ENCODE results near the gene ITLN2. TPM values are rescaled to one million over a fixed set of nuclear protein-coding genes. Genes with fewer than 3 reads are reported as not detected.

ITLN2 gene
- total RNA-seq, 1 experiment from 2014 or later, result not detected

- H3K79me2 ChIP-seq (ENCODE audit: low read depth), result no peaks in the 10 kb centered on the region
- no peaks in the 10 kb centered on the region for H3K4me1 ChIP-seq (replicated peaks; ENCODE audit: insufficient read depth)
- no peaks in the 10 kb centered on the region for H3F3A ChIP-seq (ENCODE audit: insufficient read depth, low read depth)
- no peak for DNase-seq
- no peak overlapping the region for H2AFZ ChIP-seq
- no peaks in the 10 kb centered on the region for H3K36me3 ChIP-seq (ENCODE audit: low read depth)
- H3K27ac ChIP-seq, result no peak overlapping the region
- BruUV-seq (replicated peaks), result no TSS peak
- ChIA-PET CTCF (interaction anchor here (0.6 kb wide), 1 partner anchor 369 kb away, joined by 3 read pairs; no protein-coding TSS in a partner anchor), POLR2A (ENCODE audit: unreplicated experiment) (interaction anchor here (0.6 kb wide), 1 partner anchor 519 kb away, joined by 6 read pairs; no protein-coding TSS in a partner anchor)
- H3K4me3 ChIP-seq, result no peak overlapping the region
- peaks cover 58% of the 10 kb centered on the region for H3K27me3 ChIP-seq (ENCODE audit: insufficient read depth, low read depth)
- no peaks in the 10 kb centered on the region for H3K9me3 ChIP-seq (ENCODE audit: insufficient read depth, low read depth)
- H3K9me2 ChIP-seq (ENCODE audit: insufficient read depth), result peaks cover 4% of the 10 kb centered on the region; the same call in 1 of the 2 replicates
- intact Hi-C loops (cut with micrococcal nuclease; ENCODE audit: unreplicated experiment), result no loop called here
- no peak overlapping the region for H3K4me2 ChIP-seq
- H4K20me1 ChIP-seq (ENCODE audit: insufficient read depth), result no peaks in the 10 kb centered on the region
- TF ChIP-seq EZH2 (IDR thresholded peaks at IDR 0.05; ENCODE audit: low read depth) (no peak), CTCF (conservative IDR thresholded peaks at IDR 0.05) (no peak)
Observed at GRCh38 chr1:160911925-160912324, 42.7 kb downstream of the ITLN2 start.

DNA sequence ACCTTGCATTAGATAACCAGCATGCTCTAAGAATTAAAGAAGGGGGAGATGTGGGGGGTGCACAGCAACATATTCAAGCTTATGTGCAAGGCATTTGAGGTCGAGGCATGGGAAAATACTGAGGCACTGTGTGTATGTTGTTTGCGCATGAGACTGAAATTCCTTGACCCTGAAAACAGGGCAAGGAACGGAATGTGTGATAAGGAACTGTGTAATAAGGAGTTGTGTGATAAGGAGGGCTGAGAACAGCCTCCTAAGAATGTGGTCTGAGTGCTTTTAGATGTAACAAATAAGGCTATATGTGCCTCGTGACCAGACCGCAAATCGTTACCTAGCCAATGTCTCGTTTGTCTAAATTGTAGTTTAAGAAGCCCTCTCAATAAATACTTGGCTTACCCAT is 43.2 kb downstream of the ITLN2 start:
- Histone ChIP-seq H3K4me3 (no peak overlapping the region), H3K27ac (no peak overlapping the region), H3K36me3 (ENCODE audit: low read depth) (no peaks in the 10 kb centered on the region), H4K20me1 (ENCODE audit: insufficient read depth) (no peaks in the 10 kb centered on the region), H3K9me2 (ENCODE audit: insufficient read depth) (peaks cover 4% of the 10 kb centered on the region; the same call in 1 of the 2 replicates), H3K27me3 (ENCODE audit: insufficient read depth, low read depth) (peaks cover 62% of the 10 kb centered on the region), H3K4me1 (replicated peaks; ENCODE audit: insufficient read depth) (no peaks in the 10 kb centered on the region), H2AFZ (no peak overlapping the region), H3K79me2 (ENCODE audit: low read depth) (no peaks in the 10 kb centered on the region), H3K4me2 (no peak overlapping the region), H3K9me3 (ENCODE audit: insufficient read depth, low read depth) (no peaks in the 10 kb centered on the region), H3F3A (ENCODE audit: insufficient read depth, low read depth) (no peaks in the 10 kb centered on the region)
- TF ChIP-seq EZH2 (IDR thresholded peaks at IDR 0.05; ENCODE audit: low read depth), result no peak
- no peak for TF ChIP-seq CTCF (conservative IDR thresholded peaks at IDR 0.05)
- intact Hi-C loops (cut with micrococcal nuclease; ENCODE audit: unreplicated experiment), result no loop called here
- DNase-seq, result peak; percentile 3 to 60
- no TSS peak for BruUV-seq (replicated peaks)
- ChIA-PET POLR2A (ENCODE audit: unreplicated experiment) (interaction anchor here (0.6 to 0.7 kb wide), 2 partner anchors 519 to 700 kb away, joined by 4 to 6 read pairs; no protein-coding TSS in a partner anchor), CTCF (interaction anchor here (0.6 kb wide), 1 partner anchor 368 kb away, joined by 3 read pairs; no protein-coding TSS in a partner anchor)

DNA sequence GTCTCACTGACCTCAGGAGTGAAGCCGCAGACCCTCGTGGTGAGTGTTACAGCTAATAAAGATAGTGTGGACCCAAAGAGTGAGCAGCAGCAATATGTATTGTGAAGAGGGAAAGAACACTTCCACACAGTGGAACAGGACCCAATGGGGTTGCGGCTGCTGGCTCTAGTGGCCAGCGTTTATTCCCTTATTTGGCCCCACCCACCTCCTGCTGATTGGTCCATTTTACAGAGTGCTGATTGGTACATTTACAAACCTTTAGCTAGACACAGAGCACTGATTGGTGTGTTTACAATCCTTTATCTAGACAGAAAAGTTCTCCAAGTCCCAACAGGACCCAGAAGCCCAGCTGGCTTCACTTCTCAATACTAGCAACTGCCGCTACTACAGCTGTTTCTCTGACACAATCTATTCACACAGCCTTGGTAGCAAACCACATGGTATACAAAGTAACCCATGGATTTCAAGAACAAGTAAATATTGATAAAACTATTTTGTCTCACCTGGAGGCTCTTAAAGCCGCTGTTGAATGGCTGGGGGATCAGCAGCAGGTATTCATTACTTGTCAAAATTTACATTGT is 44.3 kb downstream of the ITLN2 start:
- Histone ChIP-seq H3K4me1 (replicated peaks; ENCODE audit: insufficient read depth) (no peaks in the 10 kb centered on the region), H3K27ac (no peak overlapping the region), H3K79me2 (ENCODE audit: low read depth) (no peaks in the 10 kb centered on the region), H3K27me3 (ENCODE audit: insufficient read depth, low read depth) (peaks cover 72% of the 10 kb centered on the region), H3F3A (ENCODE audit: insufficient read depth, low read depth) (no peaks in the 10 kb centered on the region), H3K9me3 (ENCODE audit: insufficient read depth, low read depth) (no peaks in the 10 kb centered on the region), H3K9me2 (ENCODE audit: insufficient read depth) (peaks cover 4% of the 10 kb centered on the region; the same call in 1 of the 2 replicates), H4K20me1 (ENCODE audit: insufficient read depth) (no peaks in the 10 kb centered on the region), H2AFZ (no peak overlapping the region), H3K36me3 (ENCODE audit: low read depth) (no peaks in the 10 kb centered on the region), H3K4me2 (no peak overlapping the region), H3K4me3 (no peak overlapping the region)
- DNase-seq, result no peak
- intact Hi-C loops (cut with micrococcal nuclease; ENCODE audit: unreplicated experiment), result no loop called here
- CTCF ChIA-PET, result no interaction called here
- POLR2A ChIA-PET (ENCODE audit: unreplicated experiment), result no interaction called here
- TF ChIP-seq CTCF (conservative IDR thresholded peaks at IDR 0.05), result no peak
- no peak for TF ChIP-seq EZH2 (IDR thresholded peaks at IDR 0.05; ENCODE audit: low read depth)
- no TSS peak for BruUV-seq (replicated peaks)

Data from PC-9 (cell line).